ENCODE measurements around the gene CLPTM1L. TPM values are rescaled to one million over a fixed set of nuclear protein-coding genes. Genes with fewer than 3 reads are reported as not detected.
"Not testable (repeated sequence)": the region's sequence is repeated elsewhere in the genome, so short reads cannot be mapped to it uniquely, and the experiment has no call there.

CLPTM1L gene
- total and polyA plus RNA-seq, 4 donors = 66.0 to 95.5 (median 71.8) TPM

- Histone ChIP-seq H3K27ac (ENCODE audit: low read depth in 1 of 2, low read length in 2 of 2) (no peak overlapping the region), H3K27me3 (ENCODE audit: control insufficient read depth in 1 of 2, insufficient read depth in 2 of 2, low read length in 1 of 2) (no peaks in the 10 kb centered on the region), H3K4me1 (ENCODE audit: control insufficient read depth in 1 of 2, insufficient read depth in 2 of 2, low read length in 2 of 2) (no peaks in the 10 kb centered on the region), H3K4me3 (ENCODE audit: low read length in 2 of 2) (no peak overlapping the region), H3K9me3 (ENCODE audit: control insufficient read depth, low read length) (no peaks in the 10 kb centered on the region), H3K36me3 (ENCODE audit: control insufficient read depth in 1 of 2, insufficient read depth in 2 of 2, low read length in 1 of 2) (no peaks in the 10 kb centered on the region)
- DNase-seq = no peak
- intact Hi-C loops (cut with DNase I) = no loop called here
- 70 to 71% methylated on average over 7 of the region's 7 CpGs for WGBS, 2 donors
- no peak for ATAC-seq (ENCODE audit: low FRiP score)
Measured at GRCh38 chr5:1367149-1367548, 22.2 kb upstream of the CLPTM1L start.

- H3K36me3 ChIP-seq (ENCODE audit: control insufficient read depth in 1 of 2, insufficient read depth in 2 of 2, low read length in 1 of 2) = no peaks in the 10 kb centered on the region
- no peaks in the 10 kb centered on the region for H3K27me3 ChIP-seq (ENCODE audit: control insufficient read depth in 1 of 2, insufficient read depth in 2 of 2, low read length in 1 of 2)
- H3K27ac ChIP-seq (ENCODE audit: low read depth in 1 of 2, low read length in 2 of 2) = no peak overlapping the region
- no peak overlapping the region for H3K4me3 ChIP-seq (ENCODE audit: low read length in 2 of 2)
- ATAC-seq (ENCODE audit: low FRiP score) = no peak
- intact Hi-C loops (cut with DNase I) = no loop called here
- WGBS, 2 donors = 84 to 86% methylated on average over 14 of the region's 14 CpGs
- H3K4me1 ChIP-seq (ENCODE audit: control insufficient read depth in 1 of 2, insufficient read depth in 2 of 2, low read length in 2 of 2) = no peaks in the 10 kb centered on the region
- peak in 1 of 2 donors; percentile 9 for DNase-seq
- no peaks in the 10 kb centered on the region for H3K9me3 ChIP-seq (ENCODE audit: control insufficient read depth, low read length)
Measured at GRCh38 chr5:1366514-1366913, 21.6 kb upstream of the CLPTM1L start.

- intact Hi-C loops (cut with DNase I) = no loop called here
- H3K4me1 ChIP-seq (ENCODE audit: control insufficient read depth in 1 of 2, insufficient read depth in 2 of 2, low read length in 2 of 2) = no peaks in the 10 kb centered on the region
- no peaks in the 10 kb centered on the region for H3K27me3 ChIP-seq (ENCODE audit: control insufficient read depth in 1 of 2, insufficient read depth in 2 of 2, low read length in 1 of 2)
- no peak overlapping the region for H3K4me3 ChIP-seq (ENCODE audit: low read length in 2 of 2)
- DNase-seq (no peak), ATAC-seq (ENCODE audit: low FRiP score) (no peak)
- H3K27ac ChIP-seq (ENCODE audit: low read depth in 1 of 2, low read length in 2 of 2) = no peak overlapping the region
- H3K36me3 ChIP-seq (ENCODE audit: control insufficient read depth in 1 of 2, insufficient read depth in 2 of 2, low read length in 1 of 2) = no peaks in the 10 kb centered on the region
- H3K9me3 ChIP-seq (ENCODE audit: control insufficient read depth, low read length) = no peaks in the 10 kb centered on the region
- 75 to 78% methylated on average over 9 of the region's 9 CpGs for WGBS, 2 donors
Measured at GRCh38 chr5:1364211-1364610, 19.3 kb upstream of the CLPTM1L start.

DNA sequence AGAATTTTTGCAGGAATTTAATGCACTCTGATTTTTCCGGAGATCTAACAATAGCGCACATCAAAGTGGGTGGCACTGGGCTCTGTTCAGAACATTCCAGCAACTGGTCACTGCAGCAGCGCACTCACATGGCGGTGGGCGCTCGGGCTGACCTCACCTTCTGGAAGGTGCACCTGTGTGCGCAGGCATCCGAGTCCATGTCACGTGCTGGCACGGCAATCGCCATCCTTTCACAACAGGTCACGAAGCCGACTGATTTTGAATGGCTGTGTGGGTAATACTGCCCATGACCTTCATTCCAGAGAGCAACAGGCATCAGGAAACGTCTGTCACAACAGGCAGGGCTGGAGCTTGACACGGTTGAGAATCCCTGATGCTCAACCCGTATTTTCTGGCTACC, 18.7 kb upstream of the CLPTM1L start:
- H3K9me3 ChIP-seq (ENCODE audit: control insufficient read depth, low read length) = no peaks in the 10 kb centered on the region
- 79 to 80% methylated on average over 16 of the region's 16 CpGs for WGBS, 2 donors
- H3K27me3 ChIP-seq (ENCODE audit: control insufficient read depth in 1 of 2, insufficient read depth in 2 of 2, low read length in 1 of 2) = no peaks in the 10 kb centered on the region
- DNase-seq = no peak
- H3K36me3 ChIP-seq (ENCODE audit: control insufficient read depth in 1 of 2, insufficient read depth in 2 of 2, low read length in 1 of 2) = no peaks in the 10 kb centered on the region
- no peak overlapping the region for H3K27ac ChIP-seq (ENCODE audit: low read depth in 1 of 2, low read length in 2 of 2)
- ATAC-seq (ENCODE audit: low FRiP score) = no peak
- no peak overlapping the region for H3K4me3 ChIP-seq (ENCODE audit: low read length in 2 of 2)
- no peaks in the 10 kb centered on the region for H3K4me1 ChIP-seq (ENCODE audit: control insufficient read depth in 1 of 2, insufficient read depth in 2 of 2, low read length in 2 of 2)
- intact Hi-C loops (cut with DNase I) = no loop called here

DNA sequence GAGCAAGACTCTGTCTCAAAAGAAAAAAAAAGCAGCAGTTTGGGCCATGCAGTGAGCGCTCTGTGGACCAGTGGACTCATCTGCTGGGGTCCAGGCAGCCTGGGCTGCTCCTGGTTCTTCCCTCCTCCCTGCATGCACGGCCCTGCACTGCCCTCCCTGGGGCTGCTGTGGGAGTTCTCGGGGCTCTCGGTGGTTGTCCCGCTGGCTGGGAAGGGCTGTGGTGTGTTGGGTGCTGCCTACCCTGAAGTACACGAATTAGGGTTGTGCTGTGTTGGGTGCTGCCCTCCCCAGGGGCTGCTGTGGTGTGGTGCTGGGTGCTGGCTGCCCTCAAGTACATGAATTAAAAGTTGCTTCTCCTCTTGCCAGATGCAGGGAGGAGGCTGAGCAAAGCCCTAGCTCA, 18.3 kb upstream of the CLPTM1L start:
- DNase-seq (no peak), ATAC-seq (ENCODE audit: low FRiP score) (no peak)
- H3K9me3 ChIP-seq (ENCODE audit: control insufficient read depth, low read length) = no peaks in the 10 kb centered on the region
- no peaks in the 10 kb centered on the region for H3K27me3 ChIP-seq (ENCODE audit: control insufficient read depth in 1 of 2, insufficient read depth in 2 of 2, low read length in 1 of 2)
- no peak overlapping the region for H3K27ac ChIP-seq (ENCODE audit: low read depth in 1 of 2, low read length in 2 of 2)
- intact Hi-C loops (cut with DNase I) = no loop called here
- H3K4me3 ChIP-seq (ENCODE audit: low read length in 2 of 2) = no peak overlapping the region
- H3K4me1 ChIP-seq (ENCODE audit: control insufficient read depth in 1 of 2, insufficient read depth in 2 of 2, low read length in 2 of 2) = no peaks in the 10 kb centered on the region
- WGBS, 2 donors = 47 to 49% methylated on average over 6 of the region's 6 CpGs
- H3K36me3 ChIP-seq (ENCODE audit: control insufficient read depth in 1 of 2, insufficient read depth in 2 of 2, low read length in 1 of 2) = no peaks in the 10 kb centered on the region

DNA sequence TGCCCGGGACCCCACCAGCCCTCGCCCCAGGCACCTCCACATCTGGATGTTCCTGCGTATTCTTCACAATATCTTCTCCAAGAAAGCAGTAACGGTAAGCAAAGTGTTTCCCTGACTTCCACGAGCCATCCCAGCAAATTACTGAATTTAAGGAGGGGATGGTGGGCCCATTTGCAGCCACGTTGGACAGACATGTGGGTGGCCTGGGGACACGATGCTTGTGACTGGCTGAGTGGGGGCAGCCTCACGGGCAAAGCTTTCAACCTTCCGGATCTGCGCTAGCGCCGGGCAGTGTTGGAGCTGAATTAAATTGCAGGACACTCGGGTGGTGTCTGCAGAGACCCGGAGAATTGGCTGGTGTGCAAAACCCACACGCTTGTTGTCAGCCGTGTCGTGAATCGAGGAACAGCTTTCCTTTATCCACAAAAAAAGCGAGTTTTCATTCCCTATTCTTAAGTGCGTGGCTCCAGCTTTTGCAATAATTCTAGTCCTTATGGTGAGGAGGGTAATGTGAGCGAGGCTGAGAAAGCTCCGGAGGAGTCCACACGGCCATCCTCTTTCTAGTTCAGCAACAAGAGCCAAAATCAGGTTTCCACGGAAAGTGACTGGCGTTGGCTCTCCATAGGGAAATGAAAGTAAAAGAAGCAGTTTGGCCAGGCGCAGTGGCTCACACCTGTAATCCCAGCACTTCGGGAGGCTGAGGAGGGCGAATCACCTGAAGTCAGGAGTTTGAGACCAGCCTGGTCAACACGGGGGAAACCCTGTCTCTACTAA, 17.5 kb upstream of the CLPTM1L start:
- no peaks in the 10 kb centered on the region for H3K9me3 ChIP-seq (ENCODE audit: control insufficient read depth, low read length)
- no peak overlapping the region for H3K4me3 ChIP-seq (ENCODE audit: low read length in 2 of 2)
- no peaks in the 10 kb centered on the region for H3K4me1 ChIP-seq (ENCODE audit: control insufficient read depth in 1 of 2, insufficient read depth in 2 of 2, low read length in 2 of 2)
- no peak for ATAC-seq (ENCODE audit: low FRiP score)
- H3K27ac ChIP-seq (ENCODE audit: low read depth in 1 of 2, low read length in 2 of 2) = no peak overlapping the region
- DNase-seq = no peak
- intact Hi-C loops (cut with DNase I) = no loop called here
- H3K27me3 ChIP-seq (ENCODE audit: control insufficient read depth in 1 of 2, insufficient read depth in 2 of 2, low read length in 1 of 2) = no peaks in the 10 kb centered on the region
- 82 to 86% methylated on average over 29 of the region's 29 CpGs for WGBS, 2 donors
- no peaks in the 10 kb centered on the region for H3K36me3 ChIP-seq (ENCODE audit: control insufficient read depth in 1 of 2, insufficient read depth in 2 of 2, low read length in 1 of 2)

DNA sequence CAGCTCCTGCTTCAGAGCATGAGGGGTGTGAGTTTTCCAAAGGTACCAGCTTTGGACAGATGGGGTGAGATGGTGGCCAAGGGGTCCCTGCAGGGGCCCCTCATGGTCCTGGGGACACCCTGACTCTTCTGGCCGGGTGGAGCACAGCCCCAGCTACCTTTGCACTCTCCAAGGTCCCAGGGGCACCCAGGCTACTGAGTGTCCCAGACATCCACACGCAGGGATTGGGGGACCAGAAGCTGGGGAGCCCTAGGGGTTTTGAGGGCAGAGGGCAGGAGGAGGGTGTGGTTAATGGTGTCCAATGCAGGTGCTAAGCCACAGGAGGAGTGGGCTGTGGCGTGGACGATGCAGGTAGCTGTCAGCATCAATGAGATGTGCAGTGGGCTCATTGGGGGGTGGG, 16.0 kb upstream of the CLPTM1L start:
- Histone ChIP-seq H3K27ac (ENCODE audit: low read depth in 1 of 2, low read length in 2 of 2) (no peak overlapping the region), H3K27me3 (ENCODE audit: control insufficient read depth in 1 of 2, insufficient read depth in 2 of 2, low read length in 1 of 2) (no peaks in the 10 kb centered on the region), H3K4me1 (ENCODE audit: control insufficient read depth in 1 of 2, insufficient read depth in 2 of 2, low read length in 2 of 2) (no peaks in the 10 kb centered on the region), H3K9me3 (ENCODE audit: control insufficient read depth, low read length) (no peaks in the 10 kb centered on the region), H3K4me3 (ENCODE audit: low read length in 2 of 2) (no peak overlapping the region), H3K36me3 (ENCODE audit: control insufficient read depth in 1 of 2, insufficient read depth in 2 of 2, low read length in 1 of 2) (no peaks in the 10 kb centered on the region)
- ATAC-seq (ENCODE audit: low FRiP score) (no peak), DNase-seq (no peak)
- intact Hi-C loops (cut with DNase I) = no loop called here
- WGBS, 2 donors = 63 to 64% methylated on average over 4 of the region's 4 CpGs

GRCh38 chr5:1360367-1360766, 15.5 kb upstream of the CLPTM1L start:
- DNase-seq; H3K27me3 ChIP-seq (ENCODE audit: control insufficient read depth in 1 of 2, insufficient read depth in 2 of 2, low read length in 1 of 2); H3K9me3 ChIP-seq (ENCODE audit: control insufficient read depth, low read length); intact Hi-C loops (cut with DNase I); H3K27ac ChIP-seq (ENCODE audit: low read depth in 1 of 2, low read length in 2 of 2); H3K4me1 ChIP-seq (ENCODE audit: control insufficient read depth in 1 of 2, insufficient read depth in 2 of 2, low read length in 2 of 2); H3K36me3 ChIP-seq (ENCODE audit: control insufficient read depth in 1 of 2, insufficient read depth in 2 of 2, low read length in 1 of 2); H3K4me3 ChIP-seq (ENCODE audit: low read length in 2 of 2); ATAC-seq (ENCODE audit: low FRiP score): not testable (repeated sequence)
- 72 to 77% methylated on average over 7 of the region's 7 CpGs for WGBS, 2 donors

GRCh38 chr5:1359713-1360112, 14.8 kb upstream of the CLPTM1L start:
- WGBS, 2 donors = 85 to 86% methylated on average over 11 of the region's 11 CpGs
- Histone ChIP-seq H3K27me3 (ENCODE audit: control insufficient read depth in 1 of 2, insufficient read depth in 2 of 2, low read length in 1 of 2) (no peaks in the 10 kb centered on the region), H3K9me3 (ENCODE audit: control insufficient read depth, low read length) (no peaks in the 10 kb centered on the region), H3K36me3 (ENCODE audit: control insufficient read depth in 1 of 2, insufficient read depth in 2 of 2, low read length in 1 of 2) (no peaks in the 10 kb centered on the region), H3K4me3 (ENCODE audit: low read length in 2 of 2) (no peak overlapping the region), H3K4me1 (ENCODE audit: control insufficient read depth in 1 of 2, insufficient read depth in 2 of 2, low read length in 2 of 2) (no peaks in the 10 kb centered on the region), H3K27ac (ENCODE audit: low read depth in 1 of 2, low read length in 2 of 2) (no peak overlapping the region)
- DNase-seq = no peak
- intact Hi-C loops (cut with DNase I) = no loop called here
- no peak for ATAC-seq (ENCODE audit: low FRiP score)
